ENCODE measurements around the gene PLEKHH1. TPM values are rescaled to one million over a fixed set of nuclear protein-coding genes. Genes with fewer than 3 reads are reported as not detected.
"Not testable (repeated sequence)": the region's sequence is repeated elsewhere in the genome, so short reads cannot be mapped to it uniquely, and the experiment has no call there.

Gene PLEKHH1
- total RNA-seq, 2 experiments from 2014 or later, result 2.4 to 3.3 TPM

- not testable (repeated sequence) for DNase-seq, H3K4me3 Mint-ChIP-seq, H3K27me3 Mint-ChIP-seq, H3K27ac Mint-ChIP-seq, H3K36me3 Mint-ChIP-seq, H3K9me3 Mint-ChIP-seq
- peaks cover 14% of the 10 kb centered on the region for H3K4me1 Mint-ChIP-seq
Observed at GRCh38 chr14:67626131-67626530, 93.0 kb downstream of the PLEKHH1 start.

GRCh38 chr14:67627519-67627918 is 94.4 kb downstream of the PLEKHH1 start:
- H3K4me3 Mint-ChIP-seq, result no peak overlapping the region
- peaks cover 3% of the 10 kb centered on the region for H3K36me3 Mint-ChIP-seq
- H3K27ac Mint-ChIP-seq, result no peak overlapping the region
- no peak for DNase-seq
- peaks cover 9% of the 10 kb centered on the region for H3K4me1 Mint-ChIP-seq
- H3K27me3 Mint-ChIP-seq, result no peaks in the 10 kb centered on the region
- H3K9me3 Mint-ChIP-seq, result no peaks in the 10 kb centered on the region

- no peak for DNase-seq
- Mint-ChIP-seq H3K4me3 (no peak overlapping the region), H3K4me1 (no peaks in the 10 kb centered on the region), H3K36me3 (no peaks in the 10 kb centered on the region), H3K27ac (no peak overlapping the region), H3K9me3 (no peaks in the 10 kb centered on the region), H3K27me3 (no peaks in the 10 kb centered on the region)
Observed at GRCh38 chr14:67630186-67630585, 97.1 kb downstream of the PLEKHH1 start.

GRCh38 chr14:67630938-67631337 is 97.8 kb downstream of the PLEKHH1 start:
- no peaks in the 10 kb centered on the region for H3K36me3 Mint-ChIP-seq
- H3K27ac Mint-ChIP-seq, result no peak overlapping the region
- H3K4me1 Mint-ChIP-seq, result no peaks in the 10 kb centered on the region
- DNase-seq, result no peak
- H3K9me3 Mint-ChIP-seq, result no peaks in the 10 kb centered on the region
- no peak overlapping the region for H3K4me3 Mint-ChIP-seq
- no peaks in the 10 kb centered on the region for H3K27me3 Mint-ChIP-seq

- H3K27ac Mint-ChIP-seq, result no peak overlapping the region
- no peaks in the 10 kb centered on the region for H3K27me3 Mint-ChIP-seq
- H3K36me3 Mint-ChIP-seq, result no peaks in the 10 kb centered on the region
- H3K4me1 Mint-ChIP-seq, result no peaks in the 10 kb centered on the region
- no peaks in the 10 kb centered on the region for H3K9me3 Mint-ChIP-seq
- DNase-seq, result no peak
- H3K4me3 Mint-ChIP-seq, result no peak overlapping the region
Observed at GRCh38 chr14:67633451-67634147, 100.5 kb downstream of the PLEKHH1 start.

GRCh38 chr14:67636361-67636919 is 103.3 kb downstream of the PLEKHH1 start:
- Mint-ChIP-seq H3K27ac (no peak overlapping the region), H3K27me3 (no peaks in the 10 kb centered on the region), H3K4me1 (no peaks in the 10 kb centered on the region), H3K9me3 (no peaks in the 10 kb centered on the region), H3K4me3 (no peak overlapping the region), H3K36me3 (no peaks in the 10 kb centered on the region)
- no peak for DNase-seq

GRCh38 chr14:67638642-67639041 is 105.6 kb downstream of the PLEKHH1 start:
- H3K27ac Mint-ChIP-seq, result no peak overlapping the region
- peaks cover 5% of the 10 kb centered on the region for H3K4me1 Mint-ChIP-seq
- peaks cover 5% of the 10 kb centered on the region for H3K36me3 Mint-ChIP-seq
- no peak for DNase-seq
- no peaks in the 10 kb centered on the region for H3K9me3 Mint-ChIP-seq
- H3K4me3 Mint-ChIP-seq, result no peak overlapping the region
- H3K27me3 Mint-ChIP-seq, result no peaks in the 10 kb centered on the region

Other genes starting within 250 kb of the PLEKHH1 start
- 10 to 100 TPM; 26.8 to 28.3 TPM for gene ATP6V1D, start 173.5 kb upstream of the PLEKHH1 start, total RNA-seq
- gene EIF2S1, start 173.0 kb upstream of the PLEKHH1 start, total RNA-seq, result 100 to 1,000 TPM; 299 to 302 TPM
- 1 to 10 TPM; 4.1 to 4.2 TPM for gene PLEK2, start 121.1 kb upstream of the PLEKHH1 start, total RNA-seq
- gene TMEM229B, start 44.6 kb upstream of the PLEKHH1 start, total RNA-seq, result 1 to 10 TPM; 3.1 to 3.5 TPM
- 10 to 100 TPM; 17.5 to 18.2 TPM for gene PIGH, start 67.0 kb downstream of the PLEKHH1 start, total RNA-seq
- gene ARG2, start 86.6 kb downstream of the PLEKHH1 start, total RNA-seq, result 10 to 100 TPM in 1 of 2 experiments, 1 to 10 TPM in 1; 8.7 to 10.2 TPM
- gene VTI1B, start 141.3 kb downstream of the PLEKHH1 start, total RNA-seq, result 10 to 100 TPM; 70.7 to 72.5 TPM
- 10 to 100 TPM; 72.5 to 74.0 TPM for gene RDH11, start 162.5 kb downstream of the PLEKHH1 start, total RNA-seq
- not detected for gene RDH12, start 168.6 kb downstream of the PLEKHH1 start, total RNA-seq